ENCODE results near the gene CDC6.
A peak's percentile ranks its signal among the peaks of the same experiment; 100 is the strongest.

Gene CDC6

DNA sequence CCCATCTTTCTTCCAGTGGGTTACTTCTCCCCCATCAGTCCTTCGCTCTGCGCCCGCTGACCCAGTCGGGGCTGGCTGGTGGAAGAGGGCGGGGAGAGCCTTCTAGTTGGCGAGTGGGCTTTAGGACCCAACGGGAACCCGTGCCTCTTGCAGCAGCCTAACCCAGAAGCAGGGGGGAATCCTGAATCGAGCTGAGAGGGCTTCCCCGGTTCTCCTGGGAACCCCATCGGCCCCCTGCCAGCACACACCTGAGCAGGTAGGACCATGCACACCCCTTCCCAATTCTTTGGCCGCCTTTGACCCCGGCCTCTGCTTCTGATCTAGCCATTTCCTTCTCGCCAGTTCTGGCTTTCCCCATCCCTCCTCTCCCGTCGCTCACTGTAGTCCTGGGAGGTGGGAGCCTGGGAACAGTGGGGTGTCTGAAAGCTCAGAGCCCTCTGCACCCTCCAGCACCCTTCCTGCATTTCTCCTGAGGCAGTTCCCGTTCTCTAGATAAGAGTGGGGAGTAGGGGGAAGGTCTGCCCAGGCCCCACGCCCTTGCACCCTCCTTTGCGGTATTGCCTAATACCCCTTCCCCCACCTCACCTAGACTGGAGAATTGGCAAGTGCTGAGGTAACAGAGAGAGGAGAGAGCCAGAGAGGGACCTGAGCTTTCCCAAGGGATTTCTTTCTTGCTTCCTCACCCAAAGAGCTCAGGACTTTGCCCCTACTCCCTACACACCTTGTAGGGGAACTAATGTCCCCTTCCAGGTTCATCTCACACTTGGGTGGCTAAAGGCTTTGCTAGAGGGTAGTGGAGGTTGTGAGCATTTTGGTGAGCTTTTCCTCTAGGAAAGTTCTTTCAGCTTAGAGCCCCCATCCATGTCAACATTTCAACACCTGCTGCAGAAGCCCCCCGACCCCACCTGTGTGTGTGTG is 21.6 kb downstream of the CDC6 start, which contains the start of gene RARA:
Gene RARA, plus strand, starts transcription at position 150 of the 918 bp plus-strand sequence. CDS start 22,039 bp downstream, outside the sequence.
- Histone ChIP-seq H3K4me1 (ENCODE audit: insufficient read depth, low read length, poor library complexity, severe bottlenecking) (peaks cover 84% of the 10 kb centered on the region), H3K9ac (ENCODE audit: low read depth, low read length, poor library complexity, severe bottlenecking) (peak within 1 kb of the TSS; percentile 76), H3F3A (ENCODE audit: low read depth) (peaks cover 8% of the 10 kb centered on the region), H3K27me3 (ENCODE audit: insufficient read depth, low read length, poor library complexity, severe bottlenecking) (no peaks in the 10 kb centered on the region), H3K4me3 (ENCODE audit: low read length, poor library complexity, severe bottlenecking) (peak within 1 kb of the TSS; percentile 62), H4K20me1 (ENCODE audit: insufficient read depth, low read length, poor library complexity, severe bottlenecking) (no peaks in the 10 kb centered on the region), H3K4me2 (ENCODE audit: low read depth, low read length, poor library complexity, severe bottlenecking) (peak within 1 kb of the TSS; percentile 77), H3K36me3 (ENCODE audit: insufficient read depth, low read length) (no peaks in the 10 kb centered on the region), H3K9me2 (replicated peaks; ENCODE audit: low read depth, low read length) (no peaks in the 10 kb centered on the region), H3K79me2 (ENCODE audit: insufficient read depth, low read length) (peaks cover 8% of the 10 kb centered on the region; the same call in 1 of the 2 replicates), H3K9me3 (ENCODE audit: insufficient read depth, low read depth, low read length) (no peaks in the 10 kb centered on the region), H2AFZ (ENCODE audit: low read length) (no peak within 1 kb of the TSS)
- TF ChIP-seq EZH2phosphoT487 (IDR thresholded peaks at IDR 0.05; ENCODE audit: borderline replicate concordance) (no peak), CTCF (conservative IDR thresholded peaks at IDR 0.05; ENCODE audit: low read length) (no peak)

GRCh38 chr17:40309949-40310510 is 22.4 kb downstream of the CDC6 start:
- H4K20me1 ChIP-seq (ENCODE audit: insufficient read depth, low read length, poor library complexity, severe bottlenecking): no peaks in the 10 kb centered on the region
- peaks cover 6% of the 10 kb centered on the region; the same call in 1 of the 2 replicates for H3K79me2 ChIP-seq (ENCODE audit: insufficient read depth, low read length)
- H3K27me3 ChIP-seq (ENCODE audit: insufficient read depth, low read length, poor library complexity, severe bottlenecking): no peaks in the 10 kb centered on the region
- no peaks in the 10 kb centered on the region for H3K36me3 ChIP-seq (ENCODE audit: insufficient read depth, low read length)
- H2AFZ ChIP-seq (ENCODE audit: low read length): no peak overlapping the region
- peaks cover 8% of the 10 kb centered on the region for H3F3A ChIP-seq (ENCODE audit: low read depth)
- peaks cover 85% of the 10 kb centered on the region for H3K4me1 ChIP-seq (ENCODE audit: insufficient read depth, low read length, poor library complexity, severe bottlenecking)
- H3K9me3 ChIP-seq (ENCODE audit: insufficient read depth, low read depth, low read length): no peaks in the 10 kb centered on the region
- TF ChIP-seq EZH2phosphoT487 (IDR thresholded peaks at IDR 0.05; ENCODE audit: borderline replicate concordance) (no peak), CTCF (conservative IDR thresholded peaks at IDR 0.05; ENCODE audit: low read length) (no peak)
- no peaks in the 10 kb centered on the region for H3K9me2 ChIP-seq (replicated peaks; ENCODE audit: low read depth, low read length)
- peak overlapping the region; percentile 76 for H3K9ac ChIP-seq (ENCODE audit: low read depth, low read length, poor library complexity, severe bottlenecking)
- peak overlapping the region; percentile 77 for H3K4me2 ChIP-seq (ENCODE audit: low read depth, low read length, poor library complexity, severe bottlenecking)
- H3K4me3 ChIP-seq (ENCODE audit: low read length, poor library complexity, severe bottlenecking): peak overlapping the region; percentile 62

GRCh38 chr17:40310882-40311391 is 23.3 kb downstream of the CDC6 start:
- H3K4me2 ChIP-seq (ENCODE audit: low read depth, low read length, poor library complexity, severe bottlenecking): peak overlapping the region; percentile 57
- TF ChIP-seq CTCF (conservative IDR thresholded peaks at IDR 0.05; ENCODE audit: low read length) (no peak), EZH2phosphoT487 (IDR thresholded peaks at IDR 0.05; ENCODE audit: borderline replicate concordance) (no peak)
- peak overlapping the region; percentile 7 for H3K4me3 ChIP-seq (ENCODE audit: low read length, poor library complexity, severe bottlenecking)
- no peaks in the 10 kb centered on the region for H3K36me3 ChIP-seq (ENCODE audit: insufficient read depth, low read length)
- H3K27me3 ChIP-seq (ENCODE audit: insufficient read depth, low read length, poor library complexity, severe bottlenecking): no peaks in the 10 kb centered on the region
- H4K20me1 ChIP-seq (ENCODE audit: insufficient read depth, low read length, poor library complexity, severe bottlenecking): no peaks in the 10 kb centered on the region
- H3K4me1 ChIP-seq (ENCODE audit: insufficient read depth, low read length, poor library complexity, severe bottlenecking): peaks cover 94% of the 10 kb centered on the region
- peaks cover 13% of the 10 kb centered on the region for H3F3A ChIP-seq (ENCODE audit: low read depth)
- no peaks in the 10 kb centered on the region for H3K9me2 ChIP-seq (replicated peaks; ENCODE audit: low read depth, low read length)
- no peak overlapping the region for H2AFZ ChIP-seq (ENCODE audit: low read length)
- peak overlapping the region; percentile 76 for H3K9ac ChIP-seq (ENCODE audit: low read depth, low read length, poor library complexity, severe bottlenecking)
- peaks cover 6% of the 10 kb centered on the region; the same call in 1 of the 2 replicates for H3K79me2 ChIP-seq (ENCODE audit: insufficient read depth, low read length)
- no peaks in the 10 kb centered on the region for H3K9me3 ChIP-seq (ENCODE audit: insufficient read depth, low read depth, low read length)
